ENCODE data around the gene ABHD17C. TPM values are rescaled to one million over a fixed set of nuclear protein-coding genes. Genes with fewer than 3 reads are reported as not detected.

ABHD17C gene
- total RNA-seq, 4 donors from 2014 or later: 18.7 to 37.1 (median 27.1) TPM

- no peak for DNase-seq
- Histone ChIP-seq H3K4me3 (no peak overlapping the region), H3K4me1 (peaks cover 31 to 52% (median 43%) of the 10 kb centered on the region in 3 donors), H3K27ac (peak overlapping the region; percentile 68 to 86 (median 70)), H3K9me3 (no peaks in the 10 kb centered on the region), H3K27me3 (peaks cover 0 to 48% (median 3%) of the 10 kb centered on the region in 4 donors), H3K36me3 (peaks cover 0 to 6% (median 0%) of the 10 kb centered on the region in 3 donors)
- intact Hi-C loops (cut with DNase I): loop anchor here (5.0 to 10.0 kb wide), 2 partner anchors 63 to 211 kb away; no protein-coding TSS in a partner anchor
- TF ChIP-seq POLR2A (IDR thresholded peaks at IDR 0.05) (no peak), CTCF (IDR thresholded peaks at IDR 0.05) (no peak)
- WGBS, 2 donors: 51 to 52% methylated on average over 7 to 10 of the region's 10 CpGs
Observed at GRCh38 chr15:80777826-80778620, 82.9 kb downstream of the ABHD17C start.

- H3K27me3 ChIP-seq: peaks cover 0 to 48% (median 3%) of the 10 kb centered on the region in 4 donors
- peaks cover 0 to 11% (median 0%) of the 10 kb centered on the region in 3 donors for H3K36me3 ChIP-seq
- DNase-seq: no peak
- peak overlapping the region; percentile 53 to 80 (median 59) for H3K4me3 ChIP-seq
- H3K4me1 ChIP-seq: peaks cover 31 to 52% (median 43%) of the 10 kb centered on the region in 3 donors
- peak overlapping the region; percentile 11 to 86 (median 68) for H3K27ac ChIP-seq
- no peaks in the 10 kb centered on the region for H3K9me3 ChIP-seq
- no peak for TF ChIP-seq CTCF (IDR thresholded peaks at IDR 0.05)
- TF ChIP-seq POLR2A (IDR thresholded peaks at IDR 0.05): no peak
- intact Hi-C loops (cut with DNase I): loop anchor here (5.0 to 10.0 kb wide), 2 partner anchors 64 to 211 kb away; no protein-coding TSS in a partner anchor
- WGBS, 2 donors: no CpG with 5 or more reads among the region's 7 CpGs
Observed at GRCh38 chr15:80778621-80778963, 83.5 kb downstream of the ABHD17C start.

DNA sequence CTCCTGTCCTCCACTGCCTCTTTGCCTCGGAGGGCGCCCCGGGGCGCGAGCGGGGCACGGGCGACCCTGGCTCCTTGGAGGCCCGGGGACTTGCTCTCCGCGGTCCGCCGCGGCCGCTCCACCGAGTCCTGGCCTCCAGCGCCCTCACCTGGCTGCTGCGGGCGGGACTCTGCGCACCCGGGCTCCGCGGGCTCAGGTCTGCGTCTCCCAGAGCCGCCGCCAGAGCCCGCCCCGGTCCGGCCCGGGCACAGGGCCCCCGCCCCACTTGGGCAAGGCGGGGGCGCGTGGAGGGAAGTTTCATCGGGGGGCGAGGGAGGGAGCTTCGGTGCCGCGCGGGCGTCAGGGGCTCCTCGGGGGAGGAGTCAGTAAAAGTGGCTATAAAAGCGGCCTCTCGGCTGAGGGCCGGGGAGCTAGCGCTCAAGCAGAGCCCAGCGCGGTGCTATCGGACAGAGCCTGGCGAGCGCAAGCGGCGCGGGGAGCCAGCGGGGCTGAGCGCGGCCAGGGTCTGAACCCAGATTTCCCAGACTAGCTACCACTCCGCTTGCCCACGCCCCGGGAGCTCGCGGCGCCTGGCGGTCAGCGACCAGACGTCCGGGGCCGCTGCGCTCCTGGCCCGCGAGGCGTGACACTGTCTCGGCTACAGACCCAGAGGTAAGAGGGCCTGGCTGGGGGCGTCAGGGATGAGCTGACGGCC lies 84.0 kb downstream of the ABHD17C start, which contains the start of gene CEMIP:
TSS of gene CEMIP (plus strand) at position 407 of the 694 bp plus-strand sequence. CDS start 94,510 bp downstream, outside the sequence.
- H3K4me3 ChIP-seq: peak within 1 kb of the TSS; percentile 53 to 80 (median 59)
- TF ChIP-seq CTCF (IDR thresholded peaks at IDR 0.05) (peak; percentile 48 to 97 (median 89)), POLR2A (IDR thresholded peaks at IDR 0.05) (peak in 2 of 4 donors; percentile 31 to 35)
- peak within 1 kb of the TSS; percentile 11 to 86 (median 68) for H3K27ac ChIP-seq
- intact Hi-C loops (cut with DNase I): loop anchor here (5.0 to 10.0 kb wide), 2 partner anchors 64 to 212 kb away; no protein-coding TSS in a partner anchor
- no peak for DNase-seq
- WGBS, 2 donors: 0% methylated on average over 2 of the region's 75 CpGs; no CpG with 5 or more reads in 1 of the 2 donors
- no peaks in the 10 kb centered on the region for H3K9me3 ChIP-seq
- peaks cover 0 to 48% (median 3%) of the 10 kb centered on the region in 4 donors for H3K27me3 ChIP-seq
- H3K4me1 ChIP-seq: peaks cover 31 to 52% (median 43%) of the 10 kb centered on the region in 3 donors
- peaks cover 0 to 16% (median 0%) of the 10 kb centered on the region in 3 donors for H3K36me3 ChIP-seq

DNA sequence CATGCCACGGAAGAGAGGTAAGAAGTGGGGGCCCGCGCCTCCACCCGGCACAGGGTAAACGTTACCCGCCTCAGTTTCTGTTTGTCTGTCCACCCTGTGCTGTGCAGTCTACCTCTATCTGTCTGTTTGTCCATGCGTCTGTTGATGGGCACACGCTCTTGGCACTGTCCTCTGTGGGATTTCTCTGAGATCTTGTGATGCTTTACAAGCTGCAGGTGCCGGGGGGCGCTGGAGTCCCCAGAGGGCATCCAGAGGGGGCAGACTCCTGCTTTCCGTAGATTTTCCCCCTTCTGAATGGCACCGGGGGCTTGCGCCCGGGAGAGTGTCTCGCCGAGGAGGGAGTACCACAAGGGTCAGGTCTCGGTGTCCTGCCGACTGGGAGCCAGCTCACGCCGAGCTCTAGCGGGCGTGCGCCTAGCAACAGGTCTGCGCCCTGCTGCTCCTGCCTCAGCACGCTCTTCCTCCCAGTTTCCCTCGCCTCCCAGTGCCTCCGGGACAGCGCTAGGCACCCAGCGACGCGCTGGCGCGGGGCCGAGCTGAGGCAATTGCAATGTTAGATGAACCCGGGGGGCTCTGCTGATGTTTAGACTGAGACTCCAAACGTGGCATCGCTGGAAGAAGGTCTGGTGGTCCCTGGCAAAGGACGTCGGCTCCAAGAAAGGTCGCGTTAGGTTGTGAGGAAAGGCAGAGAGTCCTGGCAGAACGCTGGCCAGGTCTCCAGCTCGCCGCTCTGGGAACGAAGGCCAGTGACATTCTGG lies 84.7 kb downstream of the ABHD17C start:
- TF ChIP-seq CTCF (IDR thresholded peaks at IDR 0.05): no peak
- DNase-seq: no peak
- peak overlapping the region in 2 of 4 donors; percentile 43 to 51 for H3K27ac ChIP-seq
- intact Hi-C loops (cut with DNase I): loop anchor here (5.0 to 10.0 kb wide), 4 partner anchors 65 to 213 kb away; no protein-coding TSS in a partner anchor
- H3K36me3 ChIP-seq: peaks cover 0 to 20% (median 0%) of the 10 kb centered on the region in 3 donors
- no peaks in the 10 kb centered on the region for H3K9me3 ChIP-seq
- 0 to 11% methylated on average over 7 to 14 of the region's 45 CpGs for WGBS, 2 donors
- peaks cover 31 to 52% (median 43%) of the 10 kb centered on the region in 3 donors for H3K4me1 ChIP-seq
- peak overlapping the region; percentile 53 to 80 (median 59) for H3K4me3 ChIP-seq
- peaks cover 0 to 48% (median 3%) of the 10 kb centered on the region in 4 donors for H3K27me3 ChIP-seq
